Body of pancreas (tissue), 4 donors: Measurements from ENCODE around the gene DNM3.

Source experiments
- CTCF ChIP-seq, 7 experiments: fragments of 450-650 bp in 4 of 7; fragments of 200-600 bp in 3 of 7; sonication (generic) in 3 of 7; IDR thresholded peaks; one replicate each; pipeline ENCODE4 v1.5.1; 2016 to 2019; ENCODE audit warnings: antibody characterized with exemption in 7 of 7
- POLR2A ChIP-seq, 3 donors: fragments of 450-650 bp; IDR thresholded peaks; one replicate each; pipeline ENCODE4 v1.6.1; 2016; ENCODE audit warnings: antibody characterized with exemption in 3 of 3, mild to moderate bottlenecking in 2 of 3

GRCh38 chr1:171877701-171878100 is 36.4 kb downstream of the DNM3 start:
- TF ChIP-seq CTCF (IDR thresholded peaks at IDR 0.05) (no peak), POLR2A (IDR thresholded peaks at IDR 0.05) (no peak)
